K562 treated with DMSO at 1 percent for 48 hours (cell line): ENCODE results near the gene MAGEB17. TPM values are rescaled to one million over a fixed set of nuclear protein-coding genes. Genes with fewer than 3 reads are reported as not detected.

ENCODE experiments used
- total RNA-seq: library from RNA; unstranded; fragments of 300-600 nt; gene quantifications from 2 replicates; pipeline ENCODE4 v1.2.3, GENCODE V29; 2022; ENCODE audit warnings: low replicate concordance; ENCODE audit errors: extremely low read depth

Gene MAGEB17
- total RNA-seq: not detected in 2 replicates

DNA sequence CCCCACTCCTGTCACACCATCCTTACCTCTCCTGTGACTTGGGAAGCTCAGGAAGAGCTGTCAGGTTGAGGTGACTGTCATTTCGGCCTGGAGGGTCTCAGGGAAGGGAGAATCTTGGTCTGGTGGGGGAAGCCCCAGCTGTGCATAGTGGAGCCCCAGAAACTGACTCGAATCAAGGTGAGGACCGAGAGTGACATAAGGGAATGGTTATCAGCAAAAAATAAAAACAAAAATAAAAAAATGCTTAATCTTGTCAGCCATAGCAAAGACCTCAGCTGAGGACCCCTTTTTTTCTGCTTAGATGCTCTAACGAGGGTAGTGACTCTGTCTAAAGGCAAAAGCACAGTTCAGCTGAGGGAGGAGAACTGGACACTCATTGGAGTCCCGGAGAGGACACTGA is at the start of gene MAGEB17:
TSS of gene MAGEB17 (plus strand) at position 301 of the 400 bp plus-strand sequence. CDS start 2,902 bp downstream, outside the sequence.

GRCh38 chrX:16123222-16123786 is 44.0 kb upstream of the MAGEB17 start, which contains the start of gene GRPR:
Gene GRPR, plus strand, starts transcription at chrX:16123565. Its CDS starts 389 bp downstream, at chrX:16123954.

Other genes with a start within 250 kb of the MAGEB17 start
- not detected in 2 replicates for gene GRPR, start 43.9 kb upstream of the MAGEB17 start, total RNA-seq